HG03575 (cell line): ENCODE data around the gene TRIP10.
"Not testable (repeated sequence)": the region's sequence is repeated elsewhere in the genome, so short reads cannot be mapped to it uniquely, and the experiment has no call there.

Experiments used
- ATAC-seq: cut with Tn5 transposase; IDR thresholded peaks from one replicate; pipeline ENCODE4 v1.9.1; 2021; ENCODE audit not compliant: unreplicated experiment, insufficient number of reproducible peaks, low FRiP score; ENCODE audit errors: extremely low read depth

The TRIP10 gene, protein sequence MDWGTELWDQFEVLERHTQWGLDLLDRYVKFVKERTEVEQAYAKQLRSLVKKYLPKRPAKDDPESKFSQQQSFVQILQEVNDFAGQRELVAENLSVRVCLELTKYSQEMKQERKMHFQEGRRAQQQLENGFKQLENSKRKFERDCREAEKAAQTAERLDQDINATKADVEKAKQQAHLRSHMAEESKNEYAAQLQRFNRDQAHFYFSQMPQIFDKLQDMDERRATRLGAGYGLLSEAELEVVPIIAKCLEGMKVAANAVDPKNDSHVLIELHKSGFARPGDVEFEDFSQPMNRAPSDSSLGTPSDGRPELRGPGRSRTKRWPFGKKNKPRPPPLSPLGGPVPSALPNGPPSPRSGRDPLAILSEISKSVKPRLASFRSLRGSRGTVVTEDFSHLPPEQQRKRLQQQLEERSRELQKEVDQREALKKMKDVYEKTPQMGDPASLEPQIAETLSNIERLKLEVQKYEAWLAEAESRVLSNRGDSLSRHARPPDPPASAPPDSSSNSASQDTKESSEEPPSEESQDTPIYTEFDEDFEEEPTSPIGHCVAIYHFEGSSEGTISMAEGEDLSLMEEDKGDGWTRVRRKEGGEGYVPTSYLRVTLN

GRCh38 chr19:6739390-6739882 is at the start of gene TRIP10:
TRIP10 (plus strand) TSS chr19:6739680; CDS start chr19:6739762, 82 bp downstream.
- ATAC-seq = no peak

DNA sequence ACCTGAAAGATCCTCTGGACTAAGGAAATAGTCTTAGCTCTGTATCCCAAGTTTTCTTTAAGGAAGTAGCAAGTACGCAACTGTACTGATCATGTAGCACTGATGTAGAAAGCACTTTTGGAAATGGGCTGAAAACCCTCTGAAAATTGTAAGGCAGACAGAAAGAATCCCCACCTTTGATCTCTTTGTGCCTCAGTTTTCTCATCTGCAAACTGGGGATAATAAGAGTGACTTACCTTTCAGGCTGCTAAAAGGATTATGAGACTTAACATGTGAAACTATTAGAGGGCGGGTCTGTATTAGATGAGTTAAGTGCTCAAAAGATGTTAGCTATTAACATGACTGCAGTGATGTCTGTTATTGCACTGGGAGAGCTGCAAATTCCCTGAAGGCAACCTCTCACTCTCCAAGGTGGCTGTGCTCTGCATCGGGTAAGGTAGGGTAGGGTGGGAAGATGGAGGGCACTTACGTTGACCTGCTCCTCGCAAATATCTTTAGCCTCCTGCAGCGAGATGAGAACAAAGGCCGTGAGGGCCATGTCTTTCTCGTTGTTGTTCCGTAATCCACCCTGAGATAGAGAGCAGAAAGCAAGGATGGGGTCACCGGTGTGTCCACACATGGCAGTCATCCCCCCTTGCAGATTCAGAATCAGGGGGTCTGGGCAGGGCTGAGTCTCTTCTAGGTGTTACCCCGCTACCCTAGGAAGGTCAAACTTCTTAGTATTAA is 49.2 kb upstream of the TRIP10 start:
- no peak for ATAC-seq

GRCh38 chr19:6691342-6691741 is 48.1 kb upstream of the TRIP10 start:
- ATAC-seq = no peak

- no peak for ATAC-seq
These were observed 47.5 kb upstream of the TRIP10 start for GRCh38 chr19:6692027-6692426.

DNA sequence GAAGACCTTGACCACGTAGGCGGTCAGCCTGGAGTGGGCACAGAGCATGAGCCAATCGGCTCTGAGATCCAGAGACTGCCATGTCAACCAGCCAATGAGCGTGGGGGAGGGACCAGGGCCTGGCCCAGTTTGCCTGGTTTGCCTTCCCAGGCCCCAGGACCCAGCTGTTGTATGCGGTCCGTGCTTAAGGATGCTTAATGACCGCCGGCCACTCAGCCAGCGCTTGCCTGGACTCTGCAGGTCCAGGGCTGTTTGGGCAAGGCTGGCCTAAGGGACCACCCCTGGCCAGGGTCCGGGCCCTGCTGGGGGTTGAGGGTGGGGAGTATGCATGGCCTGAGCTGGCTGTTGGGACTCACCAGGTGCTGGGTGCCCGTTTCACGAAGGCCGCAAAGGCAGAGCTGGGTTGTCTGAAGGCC is 46.4 kb upstream of the TRIP10 start:
- ATAC-seq = no peak

GRCh38 chr19:6693681-6694080 is 45.8 kb upstream of the TRIP10 start:
- no peak for ATAC-seq

- ATAC-seq = no peak
These were observed 45.2 kb upstream of the TRIP10 start for GRCh38 chr19:6694147-6694815.

- no peak for ATAC-seq
These were observed 43.1 kb upstream of the TRIP10 start for GRCh38 chr19:6696239-6696820.

DNA sequence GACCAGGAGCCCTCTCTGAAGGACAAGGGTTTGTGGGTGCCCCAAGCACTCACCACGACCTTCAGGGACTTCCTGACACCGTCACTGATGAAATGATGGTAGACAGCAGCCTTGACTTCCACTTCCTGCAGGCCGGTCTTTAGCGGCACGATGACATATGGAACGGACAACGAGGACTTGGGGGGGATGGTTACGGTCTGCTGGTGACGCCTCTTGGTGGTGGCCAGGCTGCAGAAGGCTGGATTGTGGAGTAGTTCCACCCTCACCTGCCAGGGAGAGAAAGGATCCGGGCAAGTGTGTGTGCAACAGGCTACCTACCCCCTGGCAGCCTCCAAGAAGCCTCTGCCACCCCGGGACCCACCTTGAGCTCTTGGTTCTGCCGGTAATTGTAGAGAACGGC is 42.2 kb upstream of the TRIP10 start:
- no peak for ATAC-seq

- no peak for ATAC-seq
These were observed 39.5 kb upstream of the TRIP10 start for GRCh38 chr19:6699935-6700334.

DNA sequence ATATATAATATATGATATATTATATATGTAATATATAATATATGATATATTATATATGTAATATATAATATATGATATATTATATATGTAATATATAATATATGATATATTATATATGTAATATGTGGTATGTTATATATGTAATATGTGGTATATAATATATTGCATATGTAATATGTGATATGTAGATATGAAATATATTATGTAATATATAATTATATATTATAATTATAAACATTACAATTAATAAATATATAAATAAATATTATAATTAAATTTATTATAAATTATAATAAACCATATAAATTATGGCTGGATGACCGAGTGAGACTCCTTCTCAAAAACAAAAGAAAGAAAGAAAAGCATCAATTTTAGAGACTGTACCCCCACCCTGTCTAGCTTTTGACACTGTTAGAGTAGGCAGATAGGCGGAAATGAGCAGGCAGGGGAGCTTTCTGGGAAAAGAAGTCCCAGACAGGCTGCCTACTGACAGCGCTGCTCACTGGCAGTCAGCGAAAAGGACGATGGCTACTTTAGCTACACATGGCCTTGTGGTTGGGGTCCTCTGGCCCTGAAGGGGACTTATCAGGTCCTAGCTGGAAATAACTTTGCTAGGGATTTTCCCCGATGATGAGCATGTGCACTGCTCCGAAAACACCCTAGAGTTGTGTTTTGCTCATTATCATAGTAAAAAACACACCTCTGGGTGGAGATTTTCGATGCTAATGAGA is 38.7 kb upstream of the TRIP10 start:
- ATAC-seq = no peak

DNA sequence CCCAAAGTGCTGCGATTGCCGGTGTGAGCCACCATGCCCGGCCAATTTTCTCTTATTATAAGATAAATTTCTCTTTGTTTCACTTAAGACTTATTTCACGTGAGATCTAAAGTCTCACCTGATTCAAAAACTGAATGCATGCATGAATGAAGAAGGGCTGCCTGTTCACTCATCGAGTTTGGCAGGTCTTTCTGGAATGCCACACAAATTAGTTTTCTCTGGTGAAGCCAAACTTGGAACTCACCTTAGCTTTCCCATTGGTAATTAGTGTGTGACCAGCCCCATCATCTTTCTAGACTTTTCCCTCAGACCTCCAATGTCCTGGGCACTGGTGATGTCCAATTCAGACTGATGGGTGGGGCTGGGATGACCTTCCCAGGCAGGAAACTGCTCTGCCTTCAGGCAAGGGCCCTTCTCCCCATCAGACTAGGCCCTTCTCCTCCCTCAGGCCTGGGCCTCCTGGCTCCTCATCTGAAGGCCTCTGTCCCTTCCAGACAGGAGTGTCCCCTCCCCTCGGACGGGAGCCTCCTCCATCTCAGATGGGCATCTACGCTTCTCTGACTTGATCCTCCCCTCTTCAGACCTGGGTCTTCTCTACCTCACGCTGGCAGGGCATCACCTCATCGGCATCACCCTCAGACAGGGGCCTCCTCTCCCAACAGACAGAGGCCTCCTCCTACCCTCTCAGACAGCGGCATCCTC is 33.4 kb upstream of the TRIP10 start:
- ATAC-seq = no peak

DNA sequence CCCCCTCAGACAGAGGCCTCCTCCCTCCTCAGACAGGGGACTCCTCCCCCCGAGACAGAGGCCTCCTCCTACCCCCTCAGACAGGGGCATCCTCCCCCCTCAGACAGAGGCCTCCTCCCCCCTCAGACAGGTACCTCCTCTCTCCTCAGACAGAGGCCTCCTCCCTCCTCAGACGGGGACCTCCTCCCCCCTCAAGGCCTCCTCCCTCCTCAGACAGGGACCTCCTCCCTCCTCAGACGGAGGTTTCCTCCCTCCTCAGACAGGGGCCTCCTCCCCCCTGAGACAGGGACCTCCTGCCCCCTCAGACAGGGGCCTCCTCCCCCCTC is 32.9 kb upstream of the TRIP10 start:
- ATAC-seq = no peak

DNA sequence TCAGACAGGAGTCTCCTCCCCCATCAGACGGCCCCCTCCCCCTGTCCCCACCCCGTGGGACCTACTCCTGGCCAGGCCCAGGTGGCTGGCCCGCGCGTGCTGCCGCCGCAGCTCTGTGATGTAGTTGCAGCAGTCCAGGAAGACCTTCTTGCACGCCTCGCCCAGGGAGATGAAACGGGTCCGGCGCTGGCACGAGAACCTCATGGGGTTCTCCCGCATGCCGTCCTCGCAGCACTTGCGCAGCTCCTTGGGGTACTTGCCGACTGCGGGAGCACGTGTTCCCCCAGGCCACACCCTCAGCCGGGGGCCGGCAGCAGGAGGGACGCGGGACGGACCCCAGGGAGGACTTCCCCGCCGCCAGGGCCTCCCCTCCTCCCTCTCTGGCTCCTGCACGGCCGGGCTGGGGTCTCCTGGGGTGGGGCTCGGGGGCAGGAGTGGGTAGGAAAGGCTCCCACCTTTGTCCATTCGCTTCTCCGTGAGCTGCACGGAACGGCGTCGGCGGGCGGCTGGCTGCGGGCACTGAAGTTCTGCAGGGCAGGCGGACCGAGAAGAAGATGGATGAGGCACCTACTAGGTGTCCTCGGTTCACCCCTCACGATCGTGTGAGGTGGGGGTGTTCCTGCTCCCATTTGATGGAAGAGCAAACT is 32.3 kb upstream of the TRIP10 start:
- ATAC-seq = no peak

GRCh38 chr19:6707658-6708018 is 31.8 kb upstream of the TRIP10 start:
- ATAC-seq = no peak

- no peak for ATAC-seq
These were observed 31.1 kb upstream of the TRIP10 start for GRCh38 chr19:6708346-6708745.

GRCh38 chr19:6708913-6709312 is 30.6 kb upstream of the TRIP10 start:
- ATAC-seq = not testable (repeated sequence)

DNA sequence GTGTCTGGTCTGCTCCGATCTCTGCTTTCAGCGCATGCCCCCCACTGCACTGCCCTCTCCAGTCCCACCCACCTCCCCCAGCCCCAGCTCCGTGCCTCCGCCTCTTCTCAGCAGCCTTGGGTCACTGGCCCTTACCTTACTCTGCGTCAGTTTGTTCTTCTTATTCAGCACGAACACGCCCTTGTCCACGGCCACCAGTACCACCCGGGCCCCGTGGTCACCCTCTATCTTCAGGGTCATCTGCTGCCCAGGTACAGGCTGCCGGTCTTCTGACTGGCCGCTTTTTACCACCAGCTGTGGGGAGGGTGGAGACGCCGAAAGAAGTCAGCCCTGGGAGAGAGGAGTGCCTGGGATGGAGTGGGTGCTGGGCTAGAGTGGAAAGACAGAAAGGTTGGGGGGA is 29.9 kb upstream of the TRIP10 start:
- no peak for ATAC-seq
